GM20000 (cell line): Measurements from ENCODE around the gene LASP1.
"Not testable (repeated sequence)": the region's sequence is repeated elsewhere in the genome, so short reads cannot be mapped to it uniquely, and the experiment has no call there.

Source experiments
- DNase-seq: peaks from one replicate; pipeline ENCODE4 v3.0.0; 2012; ENCODE audit warnings: low spot score
- TF ChIP-seq, protein P1 (sequence below): IDR thresholded peaks from 2 replicates; pipeline ENCODE4 v1.5.1; 2012; ENCODE audit warnings: mild to moderate bottlenecking, control low read depth; ENCODE audit errors: extremely low read depth, missing control alignments

LASP1 gene

DNA sequence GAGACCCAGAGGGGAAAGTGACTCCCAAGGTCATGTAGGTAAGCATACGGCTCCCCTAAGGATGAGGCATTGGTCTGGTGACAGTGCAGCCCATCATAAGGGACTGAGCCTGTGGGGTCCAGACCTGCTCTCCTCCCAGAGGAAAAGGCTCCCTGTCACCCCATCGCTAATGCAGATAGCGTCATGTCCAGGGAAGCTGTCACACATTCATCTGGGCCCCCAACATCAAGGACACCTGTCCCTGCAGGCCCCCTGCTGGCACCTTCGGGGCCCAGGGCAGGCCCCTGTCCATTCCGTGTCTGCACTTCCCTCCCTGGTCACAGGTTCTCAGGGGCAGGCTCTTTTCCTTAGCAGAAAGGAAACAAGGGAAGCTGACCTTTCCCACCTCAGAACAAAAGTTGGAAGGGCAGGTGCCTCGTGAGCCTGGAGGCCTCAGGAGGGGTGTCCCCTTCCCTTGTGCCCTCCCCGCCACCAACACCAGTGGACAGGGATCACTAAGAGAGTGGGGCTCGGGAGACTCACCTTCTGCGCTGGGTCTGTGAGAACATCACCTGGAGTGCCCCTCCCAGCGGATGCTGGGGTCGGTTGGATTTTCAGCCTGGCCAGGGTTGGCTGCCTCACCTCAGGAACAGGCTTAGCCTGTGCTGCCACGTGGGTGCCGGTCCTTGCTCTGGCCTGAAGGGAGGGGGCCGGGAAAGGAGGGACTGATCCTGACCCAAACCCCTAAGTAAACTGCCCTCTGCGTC lies 38.2 kb downstream of the LASP1 start:
- no peak for DNase-seq
- TF ChIP-seq, protein P1, sequence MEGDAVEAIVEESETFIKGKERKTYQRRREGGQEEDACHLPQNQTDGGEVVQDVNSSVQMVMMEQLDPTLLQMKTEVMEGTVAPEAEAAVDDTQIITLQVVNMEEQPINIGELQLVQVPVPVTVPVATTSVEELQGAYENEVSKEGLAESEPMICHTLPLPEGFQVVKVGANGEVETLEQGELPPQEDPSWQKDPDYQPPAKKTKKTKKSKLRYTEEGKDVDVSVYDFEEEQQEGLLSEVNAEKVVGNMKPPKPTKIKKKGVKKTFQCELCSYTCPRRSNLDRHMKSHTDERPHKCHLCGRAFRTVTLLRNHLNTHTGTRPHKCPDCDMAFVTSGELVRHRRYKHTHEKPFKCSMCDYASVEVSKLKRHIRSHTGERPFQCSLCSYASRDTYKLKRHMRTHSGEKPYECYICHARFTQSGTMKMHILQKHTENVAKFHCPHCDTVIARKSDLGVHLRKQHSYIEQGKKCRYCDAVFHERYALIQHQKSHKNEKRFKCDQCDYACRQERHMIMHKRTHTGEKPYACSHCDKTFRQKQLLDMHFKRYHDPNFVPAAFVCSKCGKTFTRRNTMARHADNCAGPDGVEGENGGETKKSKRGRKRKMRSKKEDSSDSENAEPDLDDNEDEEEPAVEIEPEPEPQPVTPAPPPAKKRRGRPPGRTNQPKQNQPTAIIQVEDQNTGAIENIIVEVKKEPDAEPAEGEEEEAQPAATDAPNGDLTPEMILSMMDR: no peak

DNA sequence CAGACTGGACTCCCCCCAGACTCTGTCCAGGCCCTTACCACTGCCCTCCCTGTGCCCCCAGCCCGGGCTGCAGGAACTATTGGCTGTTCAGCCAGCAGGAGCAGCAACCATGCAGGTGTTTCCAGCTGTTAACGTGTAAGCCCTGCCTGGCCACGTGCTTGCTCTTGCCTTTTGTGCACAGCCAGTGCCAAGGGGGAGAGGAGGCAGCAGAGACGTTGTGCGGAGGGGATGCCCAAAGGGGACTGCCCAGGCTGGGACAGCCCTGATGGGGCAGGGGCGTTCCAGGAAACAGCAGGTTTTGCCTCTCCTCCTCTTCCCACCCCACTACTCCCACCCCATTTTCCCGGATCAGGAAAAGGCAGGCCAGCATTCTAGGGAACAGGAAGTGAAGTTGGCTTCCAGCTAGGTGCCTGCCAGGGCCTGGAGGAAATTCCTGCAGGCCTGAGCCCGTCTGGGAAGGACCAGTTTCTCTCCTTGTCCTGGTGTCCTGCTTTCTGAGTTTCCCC lies 38.9 kb downstream of the LASP1 start:
- no peak for DNase-seq
- TF ChIP-seq, protein P1: no peak

DNA sequence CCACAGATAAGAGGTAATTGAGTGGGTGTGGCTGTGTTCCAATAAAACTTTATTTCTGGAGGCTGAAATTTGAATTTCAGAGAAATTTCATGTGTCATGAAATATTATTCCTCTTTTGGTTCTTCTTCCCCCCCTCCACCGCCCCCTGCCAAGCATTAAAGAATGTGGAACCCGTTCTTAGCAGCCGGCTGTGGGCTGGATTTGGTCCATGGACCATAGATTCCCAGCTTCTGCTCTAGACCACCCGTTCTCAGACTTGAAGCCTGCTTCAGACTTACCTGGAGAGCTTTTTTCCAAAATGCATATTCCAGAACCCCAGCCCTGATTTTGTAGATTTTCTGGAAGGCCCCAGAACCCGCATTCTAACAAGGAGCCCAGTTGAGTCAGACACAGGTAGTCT lies 40.5 kb downstream of the LASP1 start:
- TF ChIP-seq, protein P1: no peak

DNA sequence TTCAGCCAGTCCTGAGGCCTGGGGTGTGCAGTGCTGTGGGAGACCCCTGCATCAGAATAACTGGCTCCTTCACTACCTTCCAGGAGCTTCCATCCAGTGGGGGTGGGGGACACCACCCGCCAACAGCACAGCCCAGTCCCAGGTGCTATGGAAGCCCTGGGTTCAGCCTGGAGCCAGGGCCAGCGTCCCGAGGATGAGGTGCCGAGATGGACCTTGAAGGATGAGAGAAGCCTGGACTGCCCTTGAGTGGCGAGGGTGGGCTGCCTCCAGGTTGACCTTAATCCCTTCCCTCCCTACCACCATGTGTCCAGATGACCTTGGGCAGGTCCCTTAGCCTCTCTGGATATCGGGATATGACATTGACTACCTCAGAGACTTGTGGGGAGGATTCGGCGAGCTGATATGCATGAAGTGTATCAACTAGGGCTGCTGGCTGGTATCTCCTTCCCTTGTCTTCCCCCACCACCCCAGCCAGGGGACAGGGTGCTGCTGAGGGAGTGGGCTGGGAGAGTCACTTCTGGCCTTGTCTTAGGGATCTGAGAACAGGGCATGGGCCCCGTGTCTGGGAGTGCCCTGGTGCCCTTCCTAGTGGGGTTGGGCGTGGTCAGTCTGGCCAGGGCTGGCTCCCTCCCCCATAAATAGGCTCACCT lies 41.3 kb downstream of the LASP1 start:
- TF ChIP-seq, protein P1: no peak
- DNase-seq: no peak

More for the DNA sequence above, 40.5 kb downstream of the LASP1 start:
- no peak for DNase-seq

DNA sequence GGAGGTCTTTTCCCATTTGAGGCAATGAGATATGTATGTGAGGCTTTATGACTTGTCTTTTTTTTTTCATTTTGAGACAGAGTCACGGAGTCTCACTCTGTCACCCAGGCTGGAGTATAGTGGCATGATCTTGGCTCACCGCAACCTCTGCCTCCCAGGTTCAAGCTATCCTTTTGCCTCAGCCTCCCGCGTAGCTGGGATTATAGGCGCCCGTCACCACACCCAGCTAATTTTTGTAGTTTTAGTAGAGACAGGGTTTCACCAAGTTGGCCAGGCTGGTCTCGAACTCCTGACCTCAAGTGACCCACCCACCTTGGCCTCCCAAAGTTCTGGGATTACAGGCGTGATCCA lies 41.8 kb downstream of the LASP1 start:
- not testable (repeated sequence) for DNase-seq

DNA sequence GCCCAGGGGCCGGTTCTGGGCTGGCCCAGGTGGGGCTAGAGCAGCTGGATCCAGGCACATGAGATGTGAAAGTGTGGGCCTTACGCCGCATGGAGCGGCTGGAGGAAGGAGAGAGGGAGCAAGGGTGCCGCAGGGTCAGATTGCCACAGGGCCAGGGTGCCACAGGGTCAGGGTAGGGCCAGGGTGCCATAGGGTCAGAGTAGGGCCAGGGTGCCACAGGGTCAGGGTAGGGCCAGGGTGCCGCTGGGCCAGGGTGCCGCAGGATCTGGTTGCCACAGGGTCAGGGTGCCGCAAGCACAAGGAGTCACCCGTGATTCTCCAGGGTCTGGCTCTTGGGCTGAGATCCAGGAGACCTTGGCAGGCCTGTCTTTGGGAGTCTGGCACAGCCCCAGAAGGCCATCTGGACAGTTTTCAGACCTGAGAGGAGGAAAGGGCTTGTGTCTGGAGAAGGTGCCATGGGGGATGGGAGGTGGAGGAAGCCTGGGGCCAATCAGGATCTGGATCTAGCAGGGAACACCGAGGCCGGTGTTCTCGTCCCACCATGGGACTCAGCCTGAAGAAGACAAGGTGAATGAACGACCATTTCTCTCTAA lies 42.5 kb downstream of the LASP1 start:
- DNase-seq: no peak
- TF ChIP-seq, protein P1: no peak

DNA sequence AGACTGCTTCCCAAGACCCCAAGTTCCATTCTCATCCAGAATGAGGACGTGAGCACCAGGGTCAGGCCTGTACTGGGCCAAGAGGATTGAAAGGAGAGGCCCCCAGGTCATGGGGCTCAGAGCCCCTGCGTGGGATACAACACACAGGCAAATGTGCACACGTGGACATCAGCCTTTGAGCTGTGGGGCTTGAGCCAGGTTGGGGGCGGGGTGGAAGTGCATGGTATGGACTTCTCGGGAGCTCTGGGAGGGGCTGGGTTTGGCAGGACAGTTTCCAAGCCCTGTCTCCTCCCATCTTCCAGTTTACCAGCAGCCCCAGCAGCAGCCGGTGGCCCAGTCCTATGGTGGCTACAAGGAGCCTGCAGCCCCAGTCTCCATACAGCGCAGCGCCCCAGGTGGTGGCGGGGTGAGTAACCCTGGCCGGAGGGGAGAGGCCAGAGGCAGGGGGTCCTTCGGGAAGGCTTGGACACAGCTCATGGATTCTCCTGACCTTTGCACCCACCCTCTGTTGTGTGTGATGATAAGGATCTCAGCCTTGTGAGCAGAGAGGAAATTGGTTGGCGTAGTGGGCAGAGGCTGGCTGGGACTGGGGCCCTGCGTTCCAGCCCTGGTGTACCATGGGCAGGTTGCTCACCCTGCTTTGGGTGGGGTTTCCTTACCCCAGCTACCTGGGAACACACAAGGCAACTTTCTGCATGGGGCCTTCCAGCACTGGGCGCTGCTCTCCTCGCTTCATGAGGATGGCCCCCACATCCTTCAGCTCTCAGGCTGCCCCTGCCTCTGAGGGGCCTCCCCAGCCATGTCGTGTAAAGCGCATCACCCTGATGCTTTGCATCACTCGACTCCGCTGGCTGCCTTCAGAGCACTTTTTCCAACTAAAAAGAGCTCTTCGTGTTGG lies 45.1 kb downstream of the LASP1 start:
- DNase-seq: no peak
- TF ChIP-seq, protein P1: no peak
